WTC11 (cell line): ENCODE data around the gene ATP8B3. TPM values are rescaled to one million over a fixed set of nuclear protein-coding genes. Genes with fewer than 3 reads are reported as not detected.

ENCODE experiments used
- ATAC-seq: fragments of 200-7000 bp; cut with Tn5 transposase; 2 replicates; pipeline ENCODE4 v1.10.0; 2021; ENCODE audit warnings: mild to moderate bottlenecking, moderate library complexity
- CTCF ChIA-PET: fragments of 300-600 bp; sonication (Branson Sonifier 250); formaldehyde crosslinking; loops from one replicate; lab custom pipeline; 2021; ENCODE audit warnings: antibody characterized with exemption; lab: Charles Lee
- POLR2A ChIA-PET: fragments of 350-600 bp; sonication (Branson Sonifier 250); formaldehyde crosslinking; loops from one replicate; lab custom pipeline; 2021; ENCODE audit warnings: antibody characterized with exemption; lab: Charles Lee
- DNase-seq: peaks from one replicate; pipeline ENCODE4 v3.0.0; 2021; ENCODE audit warnings: low spot score
- H3K27ac Mint-ChIP-seq: 2 replicates; pipeline ENCODE4 v1.8.0; 2021; ENCODE audit warnings: mixed read lengths
- H3K27me3 Mint-ChIP-seq: 2 replicates; pipeline ENCODE4 v1.8.0; 2021; ENCODE audit warnings: low read depth, mild to moderate bottlenecking, moderate library complexity, mixed read lengths
- H3K36me3 Mint-ChIP-seq: 2 replicates; pipeline ENCODE4 v1.8.0; 2021; ENCODE audit warnings: mixed read lengths
- H3K4me1 Mint-ChIP-seq: 2 replicates; pipeline ENCODE4 v1.8.0; 2022; ENCODE audit warnings: mixed read lengths
- H3K4me3 Mint-ChIP-seq: 2 replicates; pipeline ENCODE4 v1.8.0; 2021; ENCODE audit warnings: mild to moderate bottlenecking, moderate library complexity, mixed read lengths
- H3K9me3 Mint-ChIP-seq: 2 replicates; pipeline ENCODE4 v1.8.0; 2021; ENCODE audit warnings: mixed read lengths
- ATF2 ChIP-seq: sonication (generic); formaldehyde crosslinking; IDR thresholded peaks from 2 replicates; pipeline ENCODE4 v1.8.1; 2022; ENCODE audit warnings: low read depth, missing genetic modification reagents, borderline replicate concordance
- CBFB ChIP-seq: sonication (generic); formaldehyde crosslinking; IDR thresholded peaks from 2 replicates; pipeline ENCODE4 v1.8.1; 2022; ENCODE audit warnings: mild to moderate bottlenecking, low read depth, missing genetic modification reagents
- E2F1 ChIP-seq: sonication (generic); formaldehyde crosslinking; IDR thresholded peaks from 2 replicates; pipeline ENCODE4 v1.8.0; 2022; ENCODE audit warnings: mild to moderate bottlenecking, missing genetic modification reagents
- ESRRA ChIP-seq: sonication (generic); formaldehyde crosslinking; IDR thresholded peaks from 2 replicates; pipeline ENCODE4 v1.8.1; 2022; ENCODE audit warnings: mild to moderate bottlenecking, missing genetic modification reagents, borderline replicate concordance
- HMGXB4 ChIP-seq: sonication (generic); formaldehyde crosslinking; IDR thresholded peaks from 2 replicates; pipeline ENCODE4 v1.8.1; 2023; ENCODE audit warnings: mild to moderate bottlenecking, moderate library complexity, missing genetic modification reagents
- JUN ChIP-seq: sonication (generic); formaldehyde crosslinking; IDR thresholded peaks from 2 replicates; pipeline ENCODE4 v1.8.0; 2023; ENCODE audit warnings: mild to moderate bottlenecking, missing genetic modification reagents
- KAT7 ChIP-seq: sonication (generic); formaldehyde crosslinking; IDR thresholded peaks from 2 replicates; pipeline ENCODE4 v1.8.1; 2023; ENCODE audit warnings: missing genetic modification reagents, mild to moderate bottlenecking, borderline replicate concordance
- MAX ChIP-seq: sonication (generic); formaldehyde crosslinking; IDR thresholded peaks from 2 replicates; pipeline ENCODE4 v1.8.0; 2022; ENCODE audit warnings: mild to moderate bottlenecking, missing genetic modification reagents
- MXD4 ChIP-seq: fragments of 250-450 bp; sonication (Bioruptor Pico); IDR thresholded peaks from 2 replicates; pipeline ENCODE4 v1.8.0; 2021; ENCODE audit warnings: mild to moderate bottlenecking, moderate library complexity, borderline replicate concordance
- OVOL2 ChIP-seq: fragments of 250-450 bp; sonication (Bioruptor Pico); IDR thresholded peaks from 2 replicates; pipeline ENCODE4 v1.9.0; 2021; ENCODE audit warnings: mild to moderate bottlenecking, borderline replicate concordance
- RELA ChIP-seq: sonication (generic); formaldehyde crosslinking; IDR thresholded peaks from 2 replicates; pipeline ENCODE4 v1.8.1; 2022; ENCODE audit warnings: missing genetic modification reagents, mild to moderate bottlenecking, borderline replicate concordance
- TEAD1 ChIP-seq: sonication (generic); formaldehyde crosslinking; IDR thresholded peaks from 2 replicates; pipeline ENCODE4 v1.8.0; 2022; ENCODE audit warnings: mild to moderate bottlenecking, missing genetic modification reagents
- USF2 ChIP-seq: sonication (generic); formaldehyde crosslinking; IDR thresholded peaks from 2 replicates; pipeline ENCODE4 v1.8.1; 2023; ENCODE audit warnings: mild to moderate bottlenecking, missing genetic modification reagents, moderate library complexity
- ZNF138 ChIP-seq: sonication (generic); formaldehyde crosslinking; conservative IDR thresholded peaks from 2 replicates; pipeline ENCODE4 v1.8.1; 2022; ENCODE audit warnings: mild to moderate bottlenecking, moderate library complexity, missing genetic modification reagents
- ZNF317 ChIP-seq: sonication (generic); formaldehyde crosslinking; IDR thresholded peaks from 2 replicates; pipeline ENCODE4 v1.8.1; 2023; ENCODE audit warnings: low read depth, mild to moderate bottlenecking, moderate library complexity, missing genetic modification reagents, borderline replicate concordance
- ZNF396 ChIP-seq: fragments of 250-450 bp; sonication (Bioruptor Pico); IDR thresholded peaks from 2 replicates; pipeline ENCODE4 v1.8.0; 2021; ENCODE audit warnings: mild to moderate bottlenecking, moderate library complexity, borderline replicate concordance
- ZNF423 ChIP-seq: fragments of 250-450 bp; sonication (Bioruptor Pico); IDR thresholded peaks from 2 replicates; pipeline ENCODE4 v2.1.2; 2022; ENCODE audit warnings: mild to moderate bottlenecking, moderate library complexity
- ZNF532 ChIP-seq: fragments of 250-450 bp; sonication (Bioruptor Pico); IDR thresholded peaks from 2 replicates; pipeline ENCODE4 v1.9.0; 2021; ENCODE audit warnings: mild to moderate bottlenecking, borderline replicate concordance
- ZNF671 ChIP-seq: fragments of 250-450 bp; sonication (Bioruptor Pico); IDR thresholded peaks from 2 replicates; pipeline ENCODE4 v1.8.0; 2021; ENCODE audit warnings: mild to moderate bottlenecking
- total RNA-seq: library from RNA; stranded (reverse); gene quantifications from 3 replicates; pipeline ENCODE4 v1.2.3, GENCODE V29; 2021

ATP8B3 gene
- total RNA-seq, 1 experiment from 2014 or later: 5.5 TPM

GRCh38 chr19:1855040-1855827, 43.2 kb upstream of the ATP8B3 start (continued):
- TF ChIP-seq MAX (CRISPR knock-in tag): 0 out of 2 replicates have a peak, but pooled peaks have one; percentile 1
- no peak for TF ChIP-seq KAT7

GRCh38 chr19:1854542-1855039, 42.5 kb upstream of the ATP8B3 start:
- DNase-seq (peak; percentile 46), ATAC-seq (no peak)
- ChIA-PET POLR2A (interaction anchor here (1.5 kb wide), 2 partner anchors 10 to 22 kb away, joined by 4 to 6 read pairs; no protein-coding TSS in a partner anchor), CTCF (interaction anchor here (0.6 to 8.2 kb wide), 17 partner anchors 10 to 1908 kb away, joined by 3 to 70 read pairs (median 5); partner anchors contain the start of gene ABHD17A)
- TF ChIP-seq MXD4 (CRISPR knock-in tag): no peak
- TF ChIP-seq ZNF532 (CRISPR knock-in tag): no peak
- no peak for TF ChIP-seq ZNF423 (CRISPR knock-in tag)
- TF ChIP-seq HMGXB4: no peak
- TF ChIP-seq TEAD1: no peak
- no peak for TF ChIP-seq ESRRA (CRISPR knock-in tag)
- TF ChIP-seq ZNF671: no peak
- TF ChIP-seq USF2: no peak
- no peak for TF ChIP-seq ZNF396
- no peak for TF ChIP-seq ZNF317
- no peak for TF ChIP-seq ATF2
- TF ChIP-seq JUN: no peak
- no peak for TF ChIP-seq CBFB
- TF ChIP-seq RELA (CRISPR knock-in tag): no peak
- no peak for TF ChIP-seq ZNF138 (CRISPR knock-in tag)
- no peak for TF ChIP-seq OVOL2 (CRISPR knock-in tag)
- TF ChIP-seq E2F1 (CRISPR knock-in tag): no peak
- Mint-ChIP-seq H3K27ac (peak overlapping the region; percentile 91), H3K9me3 (no peaks in the 10 kb centered on the region), H3K4me3 (peak overlapping the region; percentile 63), H3K27me3 (no peaks in the 10 kb centered on the region; the same call in 1 of the 2 replicates), H3K4me1 (peaks cover 46% of the 10 kb centered on the region), H3K36me3 (no peaks in the 10 kb centered on the region)
